Fibroblast of gingiva (primary cell): Measurements from ENCODE around the gene CDH22.

Experiments used
- DNase-seq: peaks from one replicate; pipeline ENCODE4 v3.0.0-alpha.2; 2011; ENCODE audit warnings: low read depth

CDH22 gene

DNA sequence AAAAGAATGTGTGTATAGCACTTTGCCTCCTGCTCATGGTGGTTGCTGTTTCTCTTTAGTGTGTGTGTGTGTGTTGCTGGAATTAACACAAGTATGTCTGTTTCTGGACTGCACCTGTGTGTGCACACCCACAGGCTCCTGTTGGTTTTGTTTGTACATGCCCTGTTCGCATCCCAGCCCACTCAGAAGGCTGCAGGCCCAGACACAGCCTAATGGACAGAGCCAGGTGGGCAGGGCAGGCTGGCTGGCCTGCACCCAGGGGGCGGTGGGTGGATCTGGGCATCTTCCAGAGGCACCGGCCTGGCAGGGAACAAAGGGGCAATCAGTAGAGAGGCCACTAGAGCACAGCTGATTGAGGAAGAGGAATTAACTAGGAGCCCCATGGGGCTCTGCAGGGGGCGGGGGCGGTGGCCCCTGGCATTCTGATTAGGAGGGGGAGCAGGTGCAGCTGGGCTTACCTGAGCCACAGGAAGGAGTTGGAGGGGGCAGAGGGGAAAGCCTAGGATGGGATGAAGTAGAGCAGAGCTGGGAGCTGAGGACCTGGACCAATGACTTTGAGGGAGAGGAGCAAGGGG is 168.3 kb downstream of the CDH22 start:
- DNase-seq, result no peak

GRCh38 chr20:46139266-46139889 is 168.9 kb downstream of the CDH22 start:
- DNase-seq, result no peak

DNA sequence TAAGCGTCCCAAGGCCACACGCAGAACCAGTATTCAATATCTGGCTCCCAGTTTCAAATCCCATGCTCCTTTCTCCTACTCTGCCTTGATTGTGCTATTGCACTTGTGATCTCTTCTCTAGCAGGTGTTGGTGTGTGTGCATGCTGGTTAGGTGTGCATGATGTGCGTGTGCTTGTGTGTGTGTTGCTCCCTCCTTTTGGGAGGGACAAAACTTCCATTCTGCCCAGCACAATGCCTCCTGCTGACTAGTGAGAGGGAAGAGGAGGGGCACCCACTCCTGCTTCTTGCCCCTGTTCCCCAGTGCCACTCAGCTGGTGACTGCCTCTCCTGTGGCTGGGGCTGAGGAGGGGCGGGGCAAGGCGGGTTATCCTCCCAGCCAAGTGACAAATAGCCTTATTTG is 170.5 kb downstream of the CDH22 start:
- no peak for DNase-seq

GRCh38 chr20:46135856-46136633 is 172.3 kb downstream of the CDH22 start:
- DNase-seq, result no peak

DNA sequence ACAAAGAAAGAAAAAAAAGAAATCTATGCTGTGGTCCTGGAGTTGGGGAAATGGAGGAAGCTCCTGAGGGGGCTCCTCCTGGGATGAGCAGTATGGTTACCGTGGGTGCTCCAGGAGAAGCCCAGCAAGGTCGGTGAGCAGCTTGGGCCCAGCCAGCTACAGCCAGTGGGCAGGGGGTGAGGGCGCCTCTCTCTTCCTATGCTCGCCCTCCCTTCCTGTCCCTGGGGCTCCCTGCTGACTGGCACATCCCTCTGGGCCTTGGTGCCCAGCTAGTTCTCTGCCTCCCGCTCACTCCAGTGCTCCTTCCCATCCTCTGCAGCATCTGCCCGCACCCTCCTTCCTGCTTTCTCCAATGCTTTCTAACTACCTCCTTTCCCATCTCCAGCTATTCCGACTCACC is 173.6 kb downstream of the CDH22 start:
- DNase-seq, result no peak

DNA sequence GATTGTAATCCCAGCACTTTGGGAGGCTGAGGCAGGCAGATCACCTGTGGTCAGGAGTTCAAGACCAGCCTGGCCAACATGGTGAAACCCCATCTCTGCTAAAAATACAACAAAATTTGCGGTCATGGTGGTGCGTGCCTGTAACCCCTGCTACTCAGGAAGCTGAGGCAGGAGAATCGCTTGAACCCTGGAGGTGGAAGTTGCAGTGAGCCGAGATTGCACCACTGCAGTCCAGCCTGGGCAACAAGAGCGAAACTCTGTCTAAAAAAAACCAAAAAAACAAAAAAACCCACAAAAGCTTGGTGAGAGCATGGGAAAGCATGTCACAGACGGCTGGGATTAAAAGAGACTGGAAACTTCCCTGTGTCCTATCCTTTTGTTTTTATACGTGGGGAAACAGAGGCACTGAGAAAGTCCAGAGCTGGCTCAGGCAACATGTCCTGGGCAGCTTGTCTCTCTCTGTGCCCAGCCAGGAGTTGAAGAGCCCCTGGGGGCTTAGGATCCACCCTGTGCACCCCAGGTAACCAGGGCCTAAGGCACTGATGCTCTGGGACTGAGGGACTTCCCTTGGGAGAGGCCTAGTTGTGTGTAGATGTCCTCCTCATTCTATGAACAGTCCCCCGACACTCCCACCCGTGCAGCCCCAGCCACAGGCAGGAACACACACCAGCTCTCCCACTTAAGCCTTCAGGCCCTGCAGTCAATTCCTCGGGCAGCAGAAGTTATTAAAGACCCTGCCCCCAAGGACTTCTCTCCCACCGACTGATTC is 174.2 kb downstream of the CDH22 start:
- no peak for DNase-seq

DNA sequence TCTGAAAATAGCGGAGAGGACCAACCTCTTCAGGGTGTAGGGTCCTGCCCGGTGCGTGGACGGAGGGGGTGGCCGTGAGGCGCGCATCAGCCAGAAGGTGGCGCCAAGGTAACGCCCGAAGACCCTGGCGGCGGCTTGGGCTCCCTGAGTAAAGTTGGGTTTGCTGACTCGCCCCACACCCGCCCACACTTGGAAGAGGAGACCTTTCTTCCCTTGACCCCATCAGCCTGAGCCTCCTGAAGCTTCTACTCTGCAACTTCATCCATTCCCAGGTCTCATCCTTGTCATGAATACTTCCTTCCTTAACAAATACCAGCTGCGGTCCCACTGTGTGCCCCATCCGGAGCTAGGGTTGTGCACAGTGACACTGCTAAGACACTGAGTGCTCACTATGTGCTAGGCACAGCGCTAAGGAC is 175.6 kb downstream of the CDH22 start:
- DNase-seq, result peak; percentile 34

- DNase-seq, result peak; percentile 37
Measured at GRCh38 chr20:46131396-46131795, 176.9 kb downstream of the CDH22 start.

- DNase-seq, result no peak
Measured at GRCh38 chr20:46130534-46130933, 177.8 kb downstream of the CDH22 start.

- no peak for DNase-seq
Measured at GRCh38 chr20:46129955-46130481, 178.3 kb downstream of the CDH22 start.

DNA sequence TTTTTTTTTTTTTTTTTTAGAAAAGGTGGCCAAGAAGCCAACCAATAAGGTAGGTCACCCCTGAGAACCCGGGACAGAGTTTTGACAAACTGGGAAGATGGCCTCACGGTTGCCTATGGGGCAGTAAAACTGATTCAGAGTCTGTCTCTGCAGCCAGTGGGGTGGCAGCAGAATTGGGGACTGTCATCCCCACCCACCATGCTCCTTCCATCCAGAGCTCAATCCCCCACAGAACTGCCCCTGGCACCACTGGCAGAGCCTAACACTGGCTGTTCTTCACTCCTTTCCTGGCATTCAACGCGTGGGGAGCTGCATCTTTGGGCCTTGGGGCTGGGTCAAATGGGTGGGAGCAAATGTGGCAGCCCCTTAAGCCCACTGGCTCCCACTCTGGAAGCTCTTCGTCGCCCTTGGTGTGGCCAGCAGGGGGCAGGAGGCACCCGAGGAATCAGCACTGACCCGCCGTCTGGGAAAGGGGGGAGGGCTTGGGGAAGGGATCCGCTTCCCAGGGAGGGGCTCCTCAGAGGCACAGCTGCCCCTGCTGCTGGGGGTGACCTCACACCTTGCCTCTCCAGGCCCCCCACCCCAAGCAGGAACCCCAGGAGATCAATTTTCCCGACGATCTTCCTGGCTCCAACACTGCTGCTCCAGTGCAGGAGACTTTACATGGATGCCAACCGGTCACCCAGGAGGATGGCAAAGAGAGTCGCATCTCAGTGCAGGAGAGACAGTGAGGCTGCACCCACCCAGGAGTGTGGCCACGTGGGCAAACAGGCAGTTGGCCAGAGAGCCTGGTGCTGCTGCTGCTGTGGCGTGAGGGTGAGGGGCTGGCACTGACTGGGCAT is 179.8 kb downstream of the CDH22 start:
- no peak for DNase-seq

DNA sequence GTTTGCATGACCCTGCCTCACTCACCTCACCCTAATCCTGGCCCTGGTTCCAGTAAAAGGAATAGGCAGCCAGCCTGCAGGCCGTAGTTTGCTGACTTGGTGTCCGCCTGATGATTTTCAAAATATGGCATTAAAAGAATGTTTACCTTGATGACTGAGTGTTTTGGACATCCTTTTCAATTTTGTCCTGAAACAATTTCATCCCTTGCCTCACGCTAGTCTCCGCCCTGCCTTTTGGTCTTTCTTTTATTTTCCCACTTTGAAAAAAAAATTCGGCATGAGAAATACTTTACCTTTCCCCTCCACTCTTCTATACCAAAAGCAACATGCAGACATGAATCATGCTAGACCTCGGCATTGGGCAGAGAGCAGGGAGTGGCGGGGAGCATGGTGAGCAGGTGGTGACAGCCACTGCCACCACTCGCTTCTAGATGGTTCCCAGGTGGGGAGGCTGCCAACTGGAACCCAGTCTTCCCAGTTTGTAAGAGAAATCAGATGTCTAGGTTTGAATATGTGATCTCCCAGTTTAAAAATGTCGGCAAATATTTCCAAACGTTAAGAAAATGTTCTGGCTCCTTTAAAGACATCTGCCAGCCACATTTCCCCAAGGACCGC is 180.8 kb downstream of the CDH22 start:
- no peak for DNase-seq

GRCh38 chr20:46126440-46127056 is 181.8 kb downstream of the CDH22 start:
- no peak for DNase-seq
